ENCODE data around the gene DOCK1. TPM values are rescaled to one million over a fixed set of nuclear protein-coding genes. Genes with fewer than 3 reads are reported as not detected.

The DOCK1 gene
- total RNA-seq, 1 experiment from 2014 or later, result 60.4 TPM

DNA sequence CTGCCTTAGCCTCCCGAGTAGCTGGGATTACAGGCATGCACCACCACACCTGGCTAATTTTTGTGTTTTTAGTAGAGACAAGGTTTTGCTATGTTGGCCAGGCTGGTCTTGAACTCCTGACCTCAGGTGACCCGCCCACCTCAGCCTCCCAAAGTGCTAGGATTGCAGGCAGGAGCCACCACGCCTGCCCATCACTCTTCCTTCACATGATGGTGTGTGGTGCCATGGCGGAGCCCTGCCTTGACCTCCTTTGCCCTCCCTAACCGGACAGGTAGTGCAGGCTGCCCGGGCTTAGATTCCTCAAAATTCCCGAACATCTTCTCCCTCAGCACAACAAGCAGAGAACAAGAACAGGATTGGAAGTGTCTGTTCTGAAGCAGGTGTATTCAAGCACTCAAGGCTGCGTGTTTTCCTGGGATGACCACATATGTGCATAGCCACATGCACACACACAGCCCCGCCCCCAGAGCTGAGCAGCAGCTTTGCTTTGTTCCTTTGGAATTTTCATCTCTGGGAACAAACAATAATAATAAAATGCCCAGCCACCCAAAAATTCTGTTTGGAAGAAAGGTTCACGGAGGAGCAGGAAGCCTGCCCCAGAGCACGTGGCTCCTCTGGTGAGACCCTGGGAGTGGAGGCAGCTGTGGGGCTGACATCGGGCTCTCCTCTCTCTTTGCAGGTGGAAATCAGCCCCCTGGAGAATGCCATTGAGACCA, 512.6 kb downstream of the DOCK1 start:
- Histone ChIP-seq H3K4me3 (no peak overlapping the region), H3K36me3 (peaks cover 31% of the 10 kb centered on the region), H3K27me3 (replicated peaks) (no peaks in the 10 kb centered on the region), H3K4me1 (replicated peaks) (no peaks in the 10 kb centered on the region), H3K27ac (no peak overlapping the region), H3K9me3 (replicated peaks) (no peaks in the 10 kb centered on the region)
- DNase-seq (ENCODE audit: low read depth in 1 of 2, low spot score in 2 of 2), result no peak

GRCh38 chr10:127418536-127419168, 513.4 kb downstream of the DOCK1 start:
- no peaks in the 10 kb centered on the region for H3K9me3 ChIP-seq (replicated peaks)
- no peak overlapping the region for H3K27ac ChIP-seq
- H3K4me3 ChIP-seq, result no peak overlapping the region
- no peaks in the 10 kb centered on the region for H3K4me1 ChIP-seq (replicated peaks)
- DNase-seq (ENCODE audit: low read depth in 1 of 2, low spot score in 2 of 2), result no peak
- no peaks in the 10 kb centered on the region for H3K27me3 ChIP-seq (replicated peaks)
- H3K36me3 ChIP-seq, result peaks cover 34% of the 10 kb centered on the region

DNA sequence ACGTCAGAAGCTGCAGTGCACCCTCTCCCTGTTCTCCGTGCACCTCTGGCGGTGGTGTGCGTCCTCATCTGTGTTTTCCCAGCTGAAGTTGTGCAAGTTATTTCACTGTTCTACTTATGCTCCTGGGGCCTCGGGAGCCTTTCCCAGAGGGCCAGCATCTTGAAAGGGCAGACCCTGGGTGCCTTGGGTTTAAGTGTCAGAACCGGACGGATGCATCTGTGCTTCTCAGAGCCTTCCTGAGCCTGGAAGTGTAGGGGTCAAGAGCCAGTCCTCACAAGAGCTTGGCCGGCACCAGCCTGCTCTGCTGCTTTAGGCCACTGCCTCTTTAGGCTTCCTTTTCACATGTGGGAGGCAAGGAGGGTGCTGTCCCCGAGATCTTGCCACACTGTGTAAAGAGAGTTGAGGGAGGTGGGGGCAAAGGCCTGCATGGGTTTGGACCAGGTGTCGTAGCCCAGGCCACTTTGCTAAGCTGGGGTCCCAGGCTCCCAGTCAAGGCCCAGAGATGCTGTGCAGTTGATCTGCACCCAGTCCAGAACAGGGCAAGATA, 515.0 kb downstream of the DOCK1 start:
- no peak overlapping the region for H3K4me3 ChIP-seq
- no peak for DNase-seq (ENCODE audit: low read depth in 1 of 2, low spot score in 2 of 2)
- no peak overlapping the region for H3K27ac ChIP-seq
- H3K4me1 ChIP-seq (replicated peaks), result no peaks in the 10 kb centered on the region
- peaks cover 38% of the 10 kb centered on the region for H3K36me3 ChIP-seq
- no peaks in the 10 kb centered on the region for H3K27me3 ChIP-seq (replicated peaks)
- no peaks in the 10 kb centered on the region for H3K9me3 ChIP-seq (replicated peaks)

GRCh38 chr10:127423218-127423915, 518.1 kb downstream of the DOCK1 start:
- DNase-seq (ENCODE audit: low read depth in 1 of 2, low spot score in 2 of 2), result no peak
- H3K4me1 ChIP-seq (replicated peaks), result no peaks in the 10 kb centered on the region
- H3K27me3 ChIP-seq (replicated peaks), result no peaks in the 10 kb centered on the region
- peaks cover 50% of the 10 kb centered on the region for H3K36me3 ChIP-seq
- H3K27ac ChIP-seq, result no peak overlapping the region
- no peak overlapping the region for H3K4me3 ChIP-seq
- H3K9me3 ChIP-seq (replicated peaks), result no peaks in the 10 kb centered on the region

GRCh38 chr10:127424594-127425264, 519.5 kb downstream of the DOCK1 start:
- no peak overlapping the region for H3K4me3 ChIP-seq
- no peaks in the 10 kb centered on the region for H3K9me3 ChIP-seq (replicated peaks)
- H3K27ac ChIP-seq, result no peak overlapping the region
- no peak for DNase-seq (ENCODE audit: low read depth in 1 of 2, low spot score in 2 of 2)
- no peaks in the 10 kb centered on the region for H3K4me1 ChIP-seq (replicated peaks)
- no peaks in the 10 kb centered on the region for H3K27me3 ChIP-seq (replicated peaks)
- peaks cover 44% of the 10 kb centered on the region for H3K36me3 ChIP-seq

DNA sequence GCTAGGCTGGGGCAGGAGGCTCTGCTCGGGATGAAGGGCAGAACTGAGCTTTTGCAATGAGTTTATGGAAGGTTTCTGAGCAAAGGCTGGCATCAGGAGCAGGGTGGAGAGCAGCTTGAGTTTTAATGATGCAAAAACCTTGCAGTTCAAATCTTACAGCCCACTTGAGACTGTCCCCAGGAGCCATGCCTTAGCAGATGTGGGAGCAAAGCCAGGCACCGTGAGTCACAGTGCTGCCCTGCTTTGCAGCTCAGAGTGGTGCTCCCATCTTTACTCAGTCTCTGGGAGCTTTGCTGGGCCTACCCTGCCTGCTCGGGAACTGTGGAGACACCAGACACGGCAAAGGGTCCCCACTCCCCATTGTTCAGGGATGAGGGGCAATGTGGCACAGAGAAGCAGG, 521.5 kb downstream of the DOCK1 start:
- Histone ChIP-seq H3K4me1 (replicated peaks) (no peaks in the 10 kb centered on the region), H3K4me3 (no peak overlapping the region), H3K9me3 (replicated peaks) (no peaks in the 10 kb centered on the region), H3K27ac (no peak overlapping the region), H3K27me3 (replicated peaks) (no peaks in the 10 kb centered on the region), H3K36me3 (peaks cover 36% of the 10 kb centered on the region)
- DNase-seq (ENCODE audit: low read depth in 1 of 2, low spot score in 2 of 2), result no peak

- H3K36me3 ChIP-seq, result peaks cover 36% of the 10 kb centered on the region
- H3K9me3 ChIP-seq (replicated peaks), result no peaks in the 10 kb centered on the region
- H3K4me3 ChIP-seq, result no peak overlapping the region
- peaks cover under 1% of the 10 kb centered on the region for H3K4me1 ChIP-seq (replicated peaks)
- no peak for DNase-seq (ENCODE audit: low read depth in 1 of 2, low spot score in 2 of 2)
- no peaks in the 10 kb centered on the region for H3K27me3 ChIP-seq (replicated peaks)
- no peak overlapping the region for H3K27ac ChIP-seq
Observed at GRCh38 chr10:127427926-127428325, 522.7 kb downstream of the DOCK1 start.

DNA sequence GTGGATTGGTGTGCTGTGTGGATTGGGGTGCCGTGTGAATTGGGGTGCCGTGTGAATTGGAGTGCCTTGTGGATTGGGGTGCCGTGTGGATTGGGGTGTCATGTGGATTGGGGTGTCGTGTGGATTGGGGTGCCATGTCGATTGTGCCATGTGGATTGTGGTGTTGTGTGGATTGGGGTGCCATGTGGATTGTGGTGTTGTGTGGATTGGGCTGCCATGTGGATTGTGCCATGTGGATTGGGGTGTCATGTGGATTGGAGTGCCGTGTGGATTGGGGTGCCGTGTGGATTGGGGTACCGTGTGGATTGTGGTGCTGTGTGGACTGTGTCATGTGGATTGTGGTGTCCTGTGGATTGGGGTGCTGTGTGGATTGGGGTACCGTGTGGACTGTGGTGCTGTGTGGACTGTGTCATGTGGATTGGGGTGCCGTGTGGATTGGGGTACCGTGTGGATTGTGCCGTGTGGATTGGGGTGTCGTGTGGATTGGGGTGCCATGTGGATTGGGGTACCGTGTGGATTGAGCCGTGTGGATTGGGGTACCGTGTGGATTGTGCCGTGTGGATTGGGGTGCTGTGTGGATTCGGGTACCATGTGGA, 523.3 kb downstream of the DOCK1 start:
- H3K36me3 ChIP-seq, result peaks cover 34% of the 10 kb centered on the region
- H3K4me3 ChIP-seq, result no peak overlapping the region
- no peaks in the 10 kb centered on the region for H3K27me3 ChIP-seq (replicated peaks)
- DNase-seq (ENCODE audit: low read depth in 1 of 2, low spot score in 2 of 2), result no peak
- peaks cover 6% of the 10 kb centered on the region for H3K4me1 ChIP-seq (replicated peaks)
- no peak overlapping the region for H3K27ac ChIP-seq
- H3K9me3 ChIP-seq (replicated peaks), result no peaks in the 10 kb centered on the region

GRCh38 chr10:127429601-127430312, 524.5 kb downstream of the DOCK1 start:
- H3K4me1 ChIP-seq (replicated peaks), result peaks cover 18% of the 10 kb centered on the region
- H3K36me3 ChIP-seq, result peaks cover 28% of the 10 kb centered on the region
- no peak overlapping the region for H3K4me3 ChIP-seq
- DNase-seq (ENCODE audit: low read depth in 1 of 2, low spot score in 2 of 2), result no peak
- H3K27ac ChIP-seq, result no peak overlapping the region
- no peaks in the 10 kb centered on the region for H3K27me3 ChIP-seq (replicated peaks)
- H3K9me3 ChIP-seq (replicated peaks), result no peaks in the 10 kb centered on the region

- DNase-seq (ENCODE audit: low read depth in 1 of 2, low spot score in 2 of 2), result no peak
- H3K27ac ChIP-seq, result no peak overlapping the region
- H3K36me3 ChIP-seq, result peaks cover 22% of the 10 kb centered on the region
- no peaks in the 10 kb centered on the region for H3K27me3 ChIP-seq (replicated peaks)
- H3K9me3 ChIP-seq (replicated peaks), result no peaks in the 10 kb centered on the region
- no peak overlapping the region for H3K4me3 ChIP-seq
- H3K4me1 ChIP-seq (replicated peaks), result peaks cover 27% of the 10 kb centered on the region
Observed at GRCh38 chr10:127431525-127431924, 526.3 kb downstream of the DOCK1 start.

DNA sequence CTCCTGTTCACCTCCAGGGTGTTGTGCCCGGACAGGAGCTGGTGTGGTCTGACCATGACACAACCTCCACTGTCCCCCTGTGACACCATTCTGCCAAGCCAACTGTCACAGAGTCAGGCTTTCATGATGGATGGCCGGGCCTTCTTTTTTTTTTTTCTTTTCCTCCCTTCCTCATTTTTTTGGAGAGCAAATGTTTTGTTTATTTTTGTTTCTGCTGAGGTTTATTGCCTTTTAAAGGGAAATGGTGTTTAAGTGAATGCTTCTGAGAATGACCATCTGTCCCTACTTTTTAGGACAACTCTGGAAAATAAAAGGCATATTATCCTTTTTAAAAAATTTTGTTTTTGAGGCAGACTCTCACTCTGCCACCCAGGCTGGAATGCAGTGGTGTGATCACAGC, 528.8 kb downstream of the DOCK1 start:
- no peaks in the 10 kb centered on the region for H3K9me3 ChIP-seq (replicated peaks)
- no peak overlapping the region; the same call in 1 of the 2 replicates for H3K27ac ChIP-seq
- H3K4me3 ChIP-seq, result no peak overlapping the region
- peaks cover 19% of the 10 kb centered on the region; the same call in 1 of the 2 replicates for H3K36me3 ChIP-seq
- no peaks in the 10 kb centered on the region for H3K27me3 ChIP-seq (replicated peaks)
- peaks cover 27% of the 10 kb centered on the region for H3K4me1 ChIP-seq (replicated peaks)
- DNase-seq (ENCODE audit: low read depth in 1 of 2, low spot score in 2 of 2), result peak in 1 of 2 experiments; percentile 61

DNA sequence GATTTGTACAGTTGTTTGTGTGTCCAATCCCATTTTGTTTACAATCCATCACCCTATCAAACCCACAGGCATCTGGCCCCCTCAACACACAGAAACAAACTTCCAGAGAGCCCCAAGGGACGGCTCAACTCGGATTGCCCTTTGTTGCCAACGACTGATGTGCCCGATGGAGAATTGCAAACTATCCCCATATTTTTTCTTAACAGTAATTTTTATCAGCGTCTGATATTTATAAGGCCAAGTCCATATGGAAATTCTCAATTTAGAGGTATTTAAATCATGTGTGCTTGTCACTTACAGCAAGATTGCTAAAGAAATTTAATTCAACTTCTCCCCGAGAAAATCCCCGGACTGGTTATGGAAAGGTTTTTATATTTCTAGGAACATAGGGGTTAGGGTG, 530.0 kb downstream of the DOCK1 start:
- Histone ChIP-seq H3K9me3 (replicated peaks) (no peaks in the 10 kb centered on the region), H3K4me1 (replicated peaks) (peaks cover 27% of the 10 kb centered on the region), H3K27ac (no peak overlapping the region), H3K36me3 (peaks cover 23% of the 10 kb centered on the region), H3K4me3 (no peak overlapping the region), H3K27me3 (replicated peaks) (no peaks in the 10 kb centered on the region)
- DNase-seq (ENCODE audit: low read depth in 1 of 2, low spot score in 2 of 2), result peak in 1 of 2 experiments; percentile 39

DNA sequence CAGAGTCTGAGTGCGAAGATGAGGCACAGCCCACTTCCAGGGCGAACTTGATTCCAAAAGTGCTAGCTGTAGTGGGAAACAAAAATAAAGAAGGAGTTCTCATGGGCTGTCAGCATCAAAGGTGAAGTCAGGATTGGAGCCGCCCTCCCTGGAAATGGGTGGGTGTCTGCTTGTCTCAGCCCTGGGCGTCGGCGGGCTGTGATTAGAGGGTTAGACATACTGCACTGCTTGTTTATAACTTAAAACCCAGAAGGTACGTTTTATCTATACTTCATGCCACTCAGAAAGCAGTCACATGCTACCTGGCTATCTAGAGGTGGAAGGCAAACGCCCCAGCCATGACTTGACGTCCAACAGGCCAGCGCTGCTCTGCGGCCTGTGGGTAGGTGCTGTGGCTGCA, 535.1 kb downstream of the DOCK1 start:
- no peak overlapping the region for H3K27ac ChIP-seq
- DNase-seq (ENCODE audit: low read depth in 1 of 2, low spot score in 2 of 2), result no peak
- no peaks in the 10 kb centered on the region for H3K27me3 ChIP-seq (replicated peaks)
- no peak overlapping the region for H3K4me3 ChIP-seq
- H3K36me3 ChIP-seq, result peaks cover 36% of the 10 kb centered on the region
- no peaks in the 10 kb centered on the region for H3K9me3 ChIP-seq (replicated peaks)
- H3K4me1 ChIP-seq (replicated peaks), result peaks cover 2% of the 10 kb centered on the region
